HCT116 (cell line): ENCODE data around the gene FNDC1. TPM values are rescaled to one million over a fixed set of nuclear protein-coding genes. Genes with fewer than 3 reads are reported as not detected.

Experiments used
- total RNA-seq: library from RNA; stranded (reverse); gene quantifications from one replicate; pipeline ENCODE4 v1.2.1, GENCODE V29; 2021; ENCODE audit not compliant: unreplicated experiment

FNDC1 gene
- total RNA-seq, 1 experiment from 2014 or later, result 0.07 TPM

Other genes starting within 250 kb of the FNDC1 start
- 24.7 TPM for gene RSPH3, start 169.2 kb upstream of the FNDC1 start, total RNA-seq
- 0.30 TPM for gene TAGAP, start 124.4 kb upstream of the FNDC1 start, total RNA-seq